ENCODE results near the gene FZD8.

DNA sequence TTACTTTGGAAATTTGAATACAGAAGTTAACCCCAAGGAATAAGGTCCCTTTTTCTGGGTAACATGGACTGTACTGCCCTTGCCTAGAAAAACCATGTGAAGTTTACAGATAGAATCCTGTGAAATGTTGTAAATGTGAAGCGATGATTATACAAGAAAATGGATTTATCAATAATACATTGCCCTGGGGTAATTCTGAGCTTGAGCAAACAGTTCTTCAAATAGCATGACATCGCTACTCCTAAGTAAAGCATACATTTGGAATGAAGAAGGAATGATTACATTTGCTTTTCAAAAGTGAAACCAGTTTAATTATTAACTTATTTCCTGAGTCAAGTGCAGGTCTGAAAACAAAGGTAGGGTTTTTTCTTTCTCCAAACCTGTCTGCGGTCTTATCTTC lies 43.3 kb upstream of the FZD8 start:
- TF ChIP-seq, protein P1, sequence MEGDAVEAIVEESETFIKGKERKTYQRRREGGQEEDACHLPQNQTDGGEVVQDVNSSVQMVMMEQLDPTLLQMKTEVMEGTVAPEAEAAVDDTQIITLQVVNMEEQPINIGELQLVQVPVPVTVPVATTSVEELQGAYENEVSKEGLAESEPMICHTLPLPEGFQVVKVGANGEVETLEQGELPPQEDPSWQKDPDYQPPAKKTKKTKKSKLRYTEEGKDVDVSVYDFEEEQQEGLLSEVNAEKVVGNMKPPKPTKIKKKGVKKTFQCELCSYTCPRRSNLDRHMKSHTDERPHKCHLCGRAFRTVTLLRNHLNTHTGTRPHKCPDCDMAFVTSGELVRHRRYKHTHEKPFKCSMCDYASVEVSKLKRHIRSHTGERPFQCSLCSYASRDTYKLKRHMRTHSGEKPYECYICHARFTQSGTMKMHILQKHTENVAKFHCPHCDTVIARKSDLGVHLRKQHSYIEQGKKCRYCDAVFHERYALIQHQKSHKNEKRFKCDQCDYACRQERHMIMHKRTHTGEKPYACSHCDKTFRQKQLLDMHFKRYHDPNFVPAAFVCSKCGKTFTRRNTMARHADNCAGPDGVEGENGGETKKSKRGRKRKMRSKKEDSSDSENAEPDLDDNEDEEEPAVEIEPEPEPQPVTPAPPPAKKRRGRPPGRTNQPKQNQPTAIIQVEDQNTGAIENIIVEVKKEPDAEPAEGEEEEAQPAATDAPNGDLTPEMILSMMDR (IDR thresholded peaks at IDR 0.05; ENCODE audit: low read length), result no peak
- TF ChIP-seq EZH2 (IDR thresholded peaks at IDR 0.05; ENCODE audit: borderline replicate concordance, low read length), result no peak
